NCI-H226 (cell line): ENCODE data around the gene CIAO2B.
A peak's percentile ranks its signal among the peaks of the same experiment; 100 is the strongest.
"Not testable (repeated sequence)": the region's sequence is repeated elsewhere in the genome, so short reads cannot be mapped to it uniquely, and the experiment has no call there.

Experiments
- DNase-seq: peaks from one replicate; pipeline ENCODE4 v3.0.0-alpha.2; 2015

CIAO2B gene

DNA sequence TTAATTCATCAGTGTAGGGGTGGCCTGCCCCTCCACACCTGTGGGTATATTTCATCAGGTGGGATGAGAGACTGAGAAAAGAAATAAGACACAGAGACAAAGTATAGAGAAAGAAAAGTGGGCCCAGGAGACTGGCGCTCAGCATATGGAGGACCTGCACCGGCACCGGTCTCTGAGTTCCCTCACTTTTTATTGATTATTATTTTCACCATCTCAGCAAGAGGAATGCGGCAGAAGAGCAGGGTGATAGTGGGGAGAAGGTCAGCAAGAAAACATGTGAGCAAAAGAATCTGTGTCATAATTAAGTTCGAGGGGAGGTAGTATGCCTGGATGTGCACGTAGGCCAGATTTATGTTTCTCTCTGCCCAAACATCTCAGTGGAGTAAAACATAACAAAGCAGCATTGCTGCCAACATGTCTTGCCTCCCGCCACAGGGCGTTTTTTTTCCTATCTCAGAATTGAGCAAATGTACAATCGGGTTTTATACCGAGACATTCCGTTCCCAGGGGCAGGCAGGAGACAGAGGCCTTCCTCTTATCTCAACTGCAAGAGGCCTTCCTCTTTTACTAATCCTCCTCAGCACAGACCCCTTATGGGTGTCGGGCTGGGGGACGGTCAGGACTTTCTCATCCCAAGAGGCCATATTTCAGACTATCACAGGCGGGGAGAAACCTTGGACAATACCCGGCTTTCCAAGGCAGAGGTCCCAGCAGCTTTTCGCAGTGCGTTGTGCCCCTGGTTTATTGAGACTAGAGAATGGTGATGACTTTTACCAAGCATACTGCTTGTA lies 21.4 kb upstream of the CIAO2B start:
- DNase-seq, result not testable (repeated sequence)

DNA sequence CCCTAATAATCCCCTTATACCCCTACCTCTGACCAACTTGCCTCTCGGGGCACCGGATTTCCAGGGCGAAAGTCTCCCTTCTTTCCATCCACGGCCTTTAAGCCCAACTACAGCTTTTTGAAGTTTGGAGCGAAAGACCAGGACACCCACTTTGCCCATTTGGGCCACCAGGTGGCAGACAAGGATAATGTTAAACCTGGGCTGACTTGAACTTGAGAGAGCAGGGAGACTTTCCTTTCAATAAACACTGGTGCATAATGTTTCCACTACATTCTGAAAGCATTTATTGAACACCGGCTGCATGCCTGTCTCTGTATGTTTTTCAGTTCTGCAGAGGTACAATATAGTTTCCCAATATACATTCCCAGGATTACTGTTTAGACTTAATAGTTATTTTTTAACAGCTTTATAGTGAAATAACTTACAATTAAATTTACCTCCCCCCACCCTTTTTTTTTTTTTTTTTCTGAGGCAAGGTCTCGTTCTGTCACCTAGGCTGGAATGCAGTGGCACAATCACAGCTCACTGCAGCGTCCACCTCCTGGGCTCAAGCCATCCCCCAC lies 20.0 kb upstream of the CIAO2B start:
- DNase-seq, result peak; percentile 48

- no peak for DNase-seq
These were observed 19.4 kb upstream of the CIAO2B start for GRCh38 chr16:66953462-66954096.

DNA sequence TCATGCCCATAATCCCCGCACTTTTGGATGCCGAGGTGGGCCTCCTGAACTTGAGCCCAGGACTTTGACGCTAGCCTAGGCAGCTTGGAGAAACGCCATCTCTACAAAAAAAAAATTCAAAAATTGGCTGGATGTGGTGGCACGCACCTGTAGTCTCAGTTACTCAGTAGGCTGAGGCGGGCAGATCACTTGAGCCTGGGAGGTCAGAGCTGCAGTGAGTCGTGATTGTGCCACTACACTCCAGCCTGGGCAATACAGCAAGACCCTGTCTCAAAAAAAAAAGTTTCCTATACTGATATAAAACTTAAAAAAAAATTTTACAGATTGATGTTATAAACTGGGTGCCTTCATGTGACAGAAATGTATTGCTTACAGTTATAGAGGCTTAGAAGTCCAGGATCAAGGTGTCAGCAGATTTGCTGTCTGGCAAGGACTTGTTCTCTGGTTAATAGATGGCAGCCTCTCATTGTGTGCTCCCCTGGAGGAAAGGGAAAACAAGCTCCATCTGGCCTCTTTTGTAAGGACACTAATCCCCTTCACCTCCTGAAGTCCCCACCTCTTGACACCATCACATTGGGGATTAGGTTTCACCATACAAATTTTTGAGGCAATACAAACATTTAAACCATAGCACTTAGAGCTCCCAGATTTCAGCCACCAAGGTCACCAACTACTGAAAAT lies 18.4 kb upstream of the CIAO2B start:
- no peak for DNase-seq

- DNase-seq, result no peak
These were observed 17.0 kb upstream of the CIAO2B start for GRCh38 chr16:66950971-66951790.

DNA sequence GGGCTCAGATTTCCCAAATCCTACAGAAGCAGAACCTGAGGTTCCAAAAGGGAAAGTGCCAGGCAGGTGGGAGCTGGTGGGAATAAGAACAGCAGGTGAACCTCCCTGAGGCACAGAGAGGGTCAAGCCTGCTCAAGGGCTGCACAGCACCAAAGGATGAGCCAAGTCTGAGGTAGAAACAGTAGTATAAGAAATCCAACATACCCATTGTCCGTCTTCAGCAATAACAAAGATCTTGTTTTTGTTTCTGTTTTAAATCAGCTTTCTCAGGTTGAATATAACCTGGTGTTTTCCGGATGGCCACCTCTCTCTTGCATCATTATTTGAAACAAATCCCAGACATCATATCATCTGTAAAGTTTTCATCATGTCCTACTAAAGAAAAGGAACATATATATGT lies 16.2 kb upstream of the CIAO2B start:
- DNase-seq, result no peak

GRCh38 chr16:66949472-66949871 lies 15.3 kb upstream of the CIAO2B start:
- no peak for DNase-seq

DNA sequence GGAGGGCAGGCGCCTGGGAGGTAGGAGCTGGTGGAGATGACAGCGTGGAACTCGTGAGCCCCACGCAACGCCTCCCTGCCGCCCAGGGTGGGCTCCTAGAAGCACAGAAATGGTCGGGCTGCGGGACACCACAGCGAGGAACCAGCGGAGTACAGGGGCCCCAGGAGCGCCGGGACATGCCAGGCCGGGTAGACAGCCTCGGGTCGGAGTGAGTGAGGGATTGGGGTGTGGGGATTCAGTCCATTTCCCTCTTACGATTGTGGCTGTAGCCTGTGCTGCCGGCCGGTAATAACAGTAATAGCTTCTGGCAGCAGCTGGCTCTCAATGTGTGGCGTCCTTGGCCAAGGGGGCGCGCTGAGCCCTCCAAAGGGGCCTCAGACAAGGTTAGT lies 14.6 kb upstream of the CIAO2B start:
- no peak for DNase-seq

- no peak for DNase-seq
These were observed 14.1 kb upstream of the CIAO2B start for GRCh38 chr16:66948134-66948836.

DNA sequence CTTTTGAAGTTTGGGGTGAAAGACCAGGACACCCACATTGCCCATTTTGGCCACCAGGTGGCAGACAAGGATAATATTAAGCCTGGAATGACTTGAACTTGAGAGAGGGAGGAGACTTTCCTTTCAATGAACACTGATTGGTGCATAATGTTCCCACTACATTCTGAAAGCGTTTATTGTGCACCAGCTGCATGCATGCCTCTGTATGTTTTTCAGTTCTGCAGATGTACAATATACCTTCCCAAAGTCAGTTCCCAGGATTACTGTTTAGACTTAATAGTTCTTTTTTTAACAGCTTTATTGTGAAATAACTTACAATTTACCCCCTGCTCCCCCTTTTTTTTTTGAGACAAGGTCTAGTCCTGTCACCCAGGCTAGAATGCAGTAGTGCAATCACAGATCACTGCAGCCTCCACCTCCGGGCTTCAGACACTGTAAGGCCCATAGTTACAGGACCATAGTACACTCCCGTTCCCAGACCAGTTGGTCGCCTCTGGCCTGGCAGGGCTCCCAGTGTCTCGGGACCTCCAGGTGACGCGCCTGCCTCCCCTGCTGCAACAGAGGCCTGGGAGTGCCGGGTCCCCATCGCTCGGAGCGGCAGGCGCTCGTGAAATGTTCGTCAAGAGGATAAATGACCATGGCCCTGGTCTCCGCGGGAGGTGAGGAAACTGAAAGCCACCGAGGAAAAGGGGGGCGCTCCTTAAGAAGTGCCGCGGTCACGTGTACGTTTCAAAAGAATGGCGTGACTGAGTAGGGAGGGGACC lies 13.3 kb upstream of the CIAO2B start:
- DNase-seq, result peak; percentile 62

- DNase-seq, result no peak
These were observed 12.7 kb upstream of the CIAO2B start for GRCh38 chr16:66946974-66947301.

DNA sequence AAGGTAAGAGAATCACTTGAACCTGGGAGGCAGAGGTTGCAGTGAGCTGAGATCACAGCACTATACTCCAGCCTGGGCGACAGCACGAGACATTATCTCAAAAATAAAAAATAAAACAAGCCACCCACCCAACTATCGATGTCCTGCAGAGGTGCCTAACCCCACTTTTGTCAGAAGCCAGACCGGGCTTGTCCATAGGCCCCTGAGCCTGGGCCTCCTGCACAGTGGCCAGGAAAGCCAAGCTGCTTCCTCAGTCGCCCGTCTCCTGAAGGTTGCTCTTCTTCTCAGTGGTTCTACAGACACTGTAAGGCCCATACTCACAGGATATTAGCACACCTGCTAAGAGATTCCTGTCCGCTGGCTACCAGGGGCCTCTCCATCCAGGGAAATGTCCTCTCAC lies 12.3 kb upstream of the CIAO2B start:
- no peak for DNase-seq

DNA sequence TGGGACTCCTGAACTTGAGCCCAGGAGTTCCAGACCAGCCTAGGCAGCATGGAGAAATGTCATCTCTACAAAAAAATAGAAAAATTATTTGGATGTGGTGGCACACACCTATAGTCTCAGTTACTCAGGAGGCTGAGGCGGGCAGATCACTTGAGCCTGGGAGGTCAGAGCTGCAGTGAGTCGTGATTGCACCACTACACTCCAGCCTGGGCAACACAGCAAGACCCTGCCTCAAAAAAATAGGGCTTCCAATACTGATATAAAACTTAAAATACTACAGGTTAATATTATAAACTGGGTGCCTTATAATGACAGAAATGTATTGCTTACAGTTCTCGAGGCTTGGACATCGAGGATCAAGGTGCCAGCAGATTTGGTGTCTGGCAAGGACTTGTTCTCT lies 11.7 kb upstream of the CIAO2B start:
- no peak for DNase-seq

GRCh38 chr16:66944971-66945370 lies 10.8 kb upstream of the CIAO2B start:
- not testable (repeated sequence) for DNase-seq

DNA sequence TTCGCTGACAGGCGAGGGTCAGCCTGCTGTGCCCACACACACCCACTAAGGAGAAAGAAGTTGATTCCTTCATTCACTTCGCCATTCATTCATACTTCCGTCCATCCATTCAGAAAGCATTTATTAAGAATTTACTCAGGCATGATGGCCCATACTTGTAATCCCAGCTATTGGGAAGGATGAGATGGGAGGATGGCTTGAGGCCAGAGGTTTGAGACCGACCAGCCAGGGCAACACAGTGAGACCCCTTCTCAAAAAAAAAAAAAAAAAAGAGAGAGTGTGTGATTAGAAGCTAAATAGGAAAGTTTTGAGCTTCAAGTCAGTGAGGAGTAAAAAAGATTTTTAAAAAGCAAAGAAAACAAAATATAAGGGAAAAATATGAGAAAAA lies 9.8 kb upstream of the CIAO2B start:
- DNase-seq, result no peak

DNA sequence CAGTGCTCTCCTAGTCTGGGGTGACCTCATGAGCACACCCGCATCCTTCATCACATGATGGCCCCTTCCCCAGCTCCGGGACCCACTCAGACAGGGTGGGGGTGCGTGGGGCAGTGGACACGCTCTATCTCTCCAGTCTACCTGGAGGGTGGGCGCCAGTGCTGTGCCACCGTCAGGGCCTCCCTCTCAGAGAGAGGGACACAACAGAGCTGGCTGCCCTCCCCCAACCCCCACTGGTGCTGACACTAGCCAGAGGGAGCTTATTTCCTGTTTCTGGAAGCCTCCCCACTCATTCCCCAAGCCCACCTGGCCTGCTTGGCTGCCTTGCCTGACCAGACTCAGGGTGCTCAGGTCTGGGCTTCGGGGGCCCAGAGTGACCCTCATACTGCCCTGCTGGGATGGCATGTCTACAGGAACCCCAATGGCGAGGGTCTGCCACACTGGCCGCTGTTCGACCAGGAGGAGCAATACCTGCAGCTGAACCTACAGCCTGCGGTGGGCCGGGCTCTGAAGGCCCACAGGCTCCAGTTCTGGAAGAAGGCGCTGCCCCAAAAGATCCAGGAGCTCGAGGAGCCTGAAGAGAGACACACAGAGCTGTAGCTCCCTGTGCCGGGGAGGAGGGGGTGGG lies 9.3 kb upstream of the CIAO2B start:
- DNase-seq, result no peak

- DNase-seq, result no peak
These were observed 8.8 kb upstream of the CIAO2B start for GRCh38 chr16:66942981-66943380.

- no peak for DNase-seq
These were observed 6.0 kb upstream of the CIAO2B start for GRCh38 chr16:66940236-66940635.

- DNase-seq, result no peak
These were observed 5.2 kb upstream of the CIAO2B start for GRCh38 chr16:66939366-66939765.

GRCh38 chr16:66937725-66938337 lies 3.6 kb upstream of the CIAO2B start:
- no peak for DNase-seq
